AG09319 (cell line): ENCODE measurements around the gene KCNIP4.

Source experiments
- DNase-seq: peaks from one replicate; pipeline ENCODE4 v3.0.0-alpha.2; 2010; ENCODE audit warnings: low read depth; ENCODE audit errors: extremely low read depth
- TF ChIP-seq, protein P1 (sequence below): IDR thresholded peaks from 2 replicates; pipeline ENCODE4 v1.5.1; 2011; ENCODE audit warnings: low read depth, mild to moderate bottlenecking, inconsistent platforms, low read length, moderate library complexity

Gene KCNIP4

DNA sequence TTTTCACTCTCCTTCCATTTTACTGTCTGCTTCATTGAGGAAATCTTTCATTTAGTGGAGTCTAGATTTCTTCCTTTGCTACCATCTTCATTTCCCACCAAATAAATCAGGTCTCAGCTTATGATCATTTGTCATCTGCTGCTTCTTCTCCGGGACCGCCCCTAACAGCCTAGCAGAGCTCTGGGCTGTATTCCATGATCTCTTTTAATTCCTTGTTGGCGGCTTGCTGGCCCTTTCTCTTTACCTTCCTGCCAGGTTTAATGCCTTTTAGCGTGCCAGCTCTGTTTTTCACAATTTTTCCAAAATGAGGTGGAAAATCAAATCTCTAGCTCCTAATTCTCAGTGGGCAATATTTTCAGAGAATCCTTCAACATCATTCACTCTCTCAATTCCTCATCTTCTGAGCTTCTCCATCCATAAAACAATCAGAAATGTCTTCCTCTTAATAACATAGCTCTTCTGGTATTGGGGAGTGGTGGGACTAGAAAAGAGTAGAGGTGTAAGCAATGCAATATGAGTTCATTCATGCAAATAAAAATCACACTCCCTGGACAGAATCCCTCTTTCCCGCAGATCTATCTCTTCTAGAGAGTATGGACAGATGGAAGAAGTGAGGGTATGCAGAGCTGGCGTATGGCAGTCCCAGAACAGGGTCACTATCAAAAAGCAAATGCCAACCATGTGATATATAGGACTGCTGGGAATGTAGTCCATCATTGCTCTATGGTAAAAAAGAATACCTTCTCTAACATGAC is 491.3 kb downstream of the KCNIP4 start:
- TF ChIP-seq, protein P1, sequence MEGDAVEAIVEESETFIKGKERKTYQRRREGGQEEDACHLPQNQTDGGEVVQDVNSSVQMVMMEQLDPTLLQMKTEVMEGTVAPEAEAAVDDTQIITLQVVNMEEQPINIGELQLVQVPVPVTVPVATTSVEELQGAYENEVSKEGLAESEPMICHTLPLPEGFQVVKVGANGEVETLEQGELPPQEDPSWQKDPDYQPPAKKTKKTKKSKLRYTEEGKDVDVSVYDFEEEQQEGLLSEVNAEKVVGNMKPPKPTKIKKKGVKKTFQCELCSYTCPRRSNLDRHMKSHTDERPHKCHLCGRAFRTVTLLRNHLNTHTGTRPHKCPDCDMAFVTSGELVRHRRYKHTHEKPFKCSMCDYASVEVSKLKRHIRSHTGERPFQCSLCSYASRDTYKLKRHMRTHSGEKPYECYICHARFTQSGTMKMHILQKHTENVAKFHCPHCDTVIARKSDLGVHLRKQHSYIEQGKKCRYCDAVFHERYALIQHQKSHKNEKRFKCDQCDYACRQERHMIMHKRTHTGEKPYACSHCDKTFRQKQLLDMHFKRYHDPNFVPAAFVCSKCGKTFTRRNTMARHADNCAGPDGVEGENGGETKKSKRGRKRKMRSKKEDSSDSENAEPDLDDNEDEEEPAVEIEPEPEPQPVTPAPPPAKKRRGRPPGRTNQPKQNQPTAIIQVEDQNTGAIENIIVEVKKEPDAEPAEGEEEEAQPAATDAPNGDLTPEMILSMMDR = no peak
- no peak for DNase-seq

DNA sequence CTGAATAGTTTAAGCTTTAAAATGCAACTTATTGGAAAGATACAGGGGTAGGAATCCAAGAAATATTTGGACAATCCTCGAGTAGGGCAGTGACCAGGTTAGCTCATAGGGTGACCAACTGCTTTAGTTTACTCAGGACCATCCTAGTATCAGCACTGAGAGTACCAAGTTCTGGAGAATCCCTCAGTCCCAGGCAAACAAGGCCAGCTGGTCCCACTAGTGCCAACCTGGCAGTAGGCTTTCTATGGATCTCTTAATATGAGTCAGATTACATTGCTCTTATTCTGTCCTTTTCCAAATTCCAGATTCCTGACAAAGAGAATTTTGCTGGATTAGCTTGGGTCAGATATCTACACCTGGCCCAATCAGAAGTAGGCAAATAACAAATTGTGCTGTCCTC is 493.7 kb downstream of the KCNIP4 start:
- TF ChIP-seq, protein P1 = no peak
- no peak for DNase-seq

- DNase-seq = no peak
- TF ChIP-seq, protein P1 = no peak
Observed at GRCh38 chr4:21454201-21454600, 494.4 kb downstream of the KCNIP4 start.

- DNase-seq = no peak
- TF ChIP-seq, protein P1 = no peak
Observed at GRCh38 chr4:21452931-21453330, 495.6 kb downstream of the KCNIP4 start.

GRCh38 chr4:21451032-21451431 is 497.5 kb downstream of the KCNIP4 start:
- DNase-seq = no peak

DNA sequence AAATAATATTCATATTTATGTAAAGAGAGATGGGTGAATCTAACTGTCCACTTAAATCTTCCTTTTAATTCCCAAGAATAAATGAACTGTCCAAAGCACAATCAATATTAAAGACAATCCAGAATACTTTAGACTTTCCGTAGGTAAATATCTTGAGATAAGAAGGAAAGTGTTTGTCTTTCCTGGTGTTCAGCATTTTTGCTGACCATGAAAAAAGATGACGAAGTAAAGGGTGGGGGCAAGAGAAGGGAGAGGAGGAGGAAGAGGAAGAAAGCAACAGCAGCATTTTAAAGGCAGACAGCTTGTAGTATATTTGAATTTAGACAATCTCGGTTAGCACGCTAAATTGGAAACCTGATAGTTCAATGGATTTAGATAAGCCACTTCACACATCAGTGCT is 498.2 kb downstream of the KCNIP4 start:
- no peak for DNase-seq
- TF ChIP-seq, protein P1 = no peak

More at GRCh38 chr4:21451032-21451431, 497.5 kb downstream of the KCNIP4 start:
- TF ChIP-seq, protein P1 = no peak

DNA sequence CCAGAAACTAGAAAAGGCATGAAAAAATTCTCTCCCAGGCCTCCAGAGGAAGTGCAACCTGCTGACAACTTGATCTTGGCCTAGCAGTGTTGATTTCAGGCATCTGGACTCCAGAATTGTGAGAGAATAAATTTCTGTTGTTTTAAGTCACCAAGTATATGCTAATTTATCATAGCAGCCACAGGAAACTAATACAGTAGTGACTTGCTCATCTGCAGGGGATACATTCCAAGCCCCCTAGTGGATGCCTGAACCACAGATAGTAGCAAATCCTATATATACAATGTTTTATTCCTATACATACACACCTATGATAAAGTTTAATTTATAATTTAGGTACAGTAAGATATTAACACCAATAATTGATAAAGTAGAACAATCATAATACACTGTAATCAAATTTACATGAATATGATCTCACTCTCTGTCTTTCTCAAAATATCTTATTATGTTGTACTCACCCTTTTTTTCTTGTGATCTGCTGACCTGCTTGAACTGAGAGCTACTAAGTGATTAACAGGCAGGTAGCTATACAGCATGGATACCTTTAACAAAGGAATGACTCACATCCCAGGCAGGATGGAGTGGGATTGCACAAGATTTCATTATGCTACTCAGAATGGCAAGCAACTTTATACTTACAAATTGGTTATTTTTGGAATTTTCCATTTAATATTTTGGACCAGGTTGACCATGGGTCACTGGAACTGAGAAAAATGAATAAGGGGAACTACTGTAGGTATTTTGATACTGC is 501.1 kb downstream of the KCNIP4 start:
- DNase-seq = no peak
- TF ChIP-seq, protein P1 = no peak
